Kidney (tissue), 14 donors: ENCODE data around the gene SLC15A4. TPM values are rescaled to one million over a fixed set of nuclear protein-coding genes. Genes with fewer than 3 reads are reported as not detected.

Source experiments
- DNase-seq, 5 donors: peaks; one replicate each; pipeline ENCODE4 v3.0.0-alpha.2; 2013 to 2020
- FAIRE-seq: peaks from 2 replicates; lab custom pipeline; 2012; peaks lifted over from hg19 to GRCh38; lab: Jason Lieb, UNC
- H3K27ac ChIP-seq, 2 donors: one replicate each; pipeline ENCODE4 v1.7.0; 2013; ENCODE audit warnings: low read depth in 2 of 2, low read length in 2 of 2, inconsistent platforms in 1 of 2
- H3K27me3 ChIP-seq: one replicate; pipeline ENCODE4 v1.7.1; 2013; ENCODE audit warnings: low read length, inconsistent platforms; ENCODE audit not compliant: control insufficient read depth, insufficient read depth
- H3K36me3 ChIP-seq, 3 donors: one replicate each; pipeline versions ENCODE4 v1.7.0 to v1.7.1; 2013; ENCODE audit warnings: low read length in 3 of 3, control low read depth in 1 of 3, inconsistent platforms in 1 of 3; ENCODE audit not compliant: insufficient read depth in 3 of 3, control insufficient read depth in 2 of 3
- H3K4me1 ChIP-seq, 3 donors: one replicate each; pipeline versions ENCODE4 v1.7.0 to v1.7.1; 2013; ENCODE audit warnings: low read length in 3 of 3, inconsistent platforms in 1 of 3, low read depth in 1 of 3; ENCODE audit not compliant: control insufficient read depth in 2 of 3, insufficient read depth in 2 of 3
- H3K4me3 ChIP-seq, 3 donors: one replicate each; pipeline versions ENCODE4 v1.7.0 to v1.8.1; 2013; ENCODE audit warnings: low read length in 3 of 3, control low read depth in 1 of 3, inconsistent platforms in 1 of 3
- H3K9ac ChIP-seq, 3 donors: one replicate each; pipeline versions ENCODE4 v1.7.0 to v1.7.1; 2013; ENCODE audit warnings: low read length in 3 of 3, control low read depth in 1 of 3, inconsistent platforms in 1 of 3
- H3K9me3 ChIP-seq, 3 donors: one replicate each; pipeline versions ENCODE4 v1.7.0 to v1.7.1; 2013; ENCODE audit warnings: low read length in 3 of 3, control low read depth in 1 of 3, inconsistent platforms in 1 of 3; ENCODE audit not compliant: control insufficient read depth in 2 of 3, insufficient read depth in 1 of 3
- CTCF ChIP-seq: IDR thresholded peaks from 3 replicates; pipeline ENCODE4 v1.5.1; 2012; ENCODE audit warnings: mild to moderate bottlenecking, moderate library complexity, borderline replicate concordance; ENCODE audit not compliant: insufficient read depth; ENCODE audit errors: extremely low read depth
- intact Hi-C: fragments of 100-400 bp; cut with DNase I; formaldehyde crosslinking; loops from one replicate; pipeline ENCODE4 v1.11.1; 2022
- polyA plus RNA-seq: library from polyadenylated mRNA; stranded (reverse); fragments of 350-450 nt; fragmentation: Illumina TruSeq; extraction: RNeasy Lipid Tissue Mini Kit (QIAGEN cat#74804); gene quantifications from one replicate; pipeline ENCODE4 v1.2.3, GENCODE V29; 2014; ENCODE audit warnings: low read depth, low replicate concordance; ENCODE audit not compliant: insufficient read depth
- total RNA-seq: library from RNA; stranded (reverse); fragmentation: NEBNext Ultra II Directional; extraction: Animal tissue kit (Norgen Biotek cat#: 25700); gene quantifications from one replicate; pipeline ENCODE4 v1.2.1, GENCODE V29; 2021
- donor health status: control.
- donor health status: control.
- donor health status: control.
- donor health status: control.
- donor health status: control.
- donor health status: DM: yes; HTN: yes; CAD: no.
- donor health status: Normal renal cell carcinoma (clear cell type).

The SLC15A4 gene
- total and polyA plus RNA-seq, 2 donors from 2014 or later, result 11.3 to 32.4 TPM

GRCh38 chr12:128856791-128857078 is 33.0 kb upstream of the SLC15A4 start:
- Histone ChIP-seq H3K27ac (no peak overlapping the region), H3K4me1 (peaks cover 0 to 2% (median 0%) of the 10 kb centered on the region in 3 donors), H3K27me3 (no peaks in the 10 kb centered on the region), H3K36me3 (no peaks in the 10 kb centered on the region), H3K4me3 (no peak overlapping the region), H3K9ac (no peak overlapping the region), H3K9me3 (no peaks in the 10 kb centered on the region)
- DNase-seq (no peak), FAIRE-seq (no peak)
- no peak for TF ChIP-seq CTCF
- intact Hi-C loops, result no loop called here

GRCh38 chr12:128856035-128856790 is 32.5 kb upstream of the SLC15A4 start:
- no peak overlapping the region for H3K27ac ChIP-seq
- no peaks in the 10 kb centered on the region for H3K36me3 ChIP-seq
- H3K27me3 ChIP-seq, result no peaks in the 10 kb centered on the region
- FAIRE-seq (no peak), DNase-seq (no peak)
- H3K4me3 ChIP-seq, result no peak overlapping the region
- TF ChIP-seq CTCF, result no peak
- H3K9ac ChIP-seq, result no peak overlapping the region
- H3K9me3 ChIP-seq, result no peaks in the 10 kb centered on the region
- intact Hi-C loops, result no loop called here
- H3K4me1 ChIP-seq, result peaks cover 0 to 1% (median 0%) of the 10 kb centered on the region in 3 donors

GRCh38 chr12:128853600-128854197 is 29.9 kb upstream of the SLC15A4 start:
- FAIRE-seq (no peak), DNase-seq (peak in 4 of 5 donors; percentile 40 to 54 (median 44))
- Histone ChIP-seq H3K9ac (no peak overlapping the region), H3K9me3 (no peaks in the 10 kb centered on the region), H3K4me1 (no peaks in the 10 kb centered on the region), H3K27ac (no peak overlapping the region), H3K27me3 (no peaks in the 10 kb centered on the region), H3K36me3 (no peaks in the 10 kb centered on the region), H3K4me3 (peak overlapping the region in 1 of 3 donors; percentile 20)
- intact Hi-C loops, result no loop called here
- no peak for TF ChIP-seq CTCF
